Measurements from ENCODE around the gene FCSK.

The FCSK gene

GRCh38 chr16:70455910-70456309, 1.5 kb downstream of the FCSK start:
- H3K9ac ChIP-seq (ENCODE audit: low read depth, low read length), result no peak overlapping the region
- no peaks in the 10 kb centered on the region for H3K9me3 ChIP-seq (ENCODE audit: control insufficient read depth, insufficient read depth, low read length)
- H3K36me3 ChIP-seq (ENCODE audit: insufficient read depth, low read length), result no peaks in the 10 kb centered on the region
- H3K4me1 ChIP-seq (ENCODE audit: insufficient read depth, low read length), result no peaks in the 10 kb centered on the region

DNA sequence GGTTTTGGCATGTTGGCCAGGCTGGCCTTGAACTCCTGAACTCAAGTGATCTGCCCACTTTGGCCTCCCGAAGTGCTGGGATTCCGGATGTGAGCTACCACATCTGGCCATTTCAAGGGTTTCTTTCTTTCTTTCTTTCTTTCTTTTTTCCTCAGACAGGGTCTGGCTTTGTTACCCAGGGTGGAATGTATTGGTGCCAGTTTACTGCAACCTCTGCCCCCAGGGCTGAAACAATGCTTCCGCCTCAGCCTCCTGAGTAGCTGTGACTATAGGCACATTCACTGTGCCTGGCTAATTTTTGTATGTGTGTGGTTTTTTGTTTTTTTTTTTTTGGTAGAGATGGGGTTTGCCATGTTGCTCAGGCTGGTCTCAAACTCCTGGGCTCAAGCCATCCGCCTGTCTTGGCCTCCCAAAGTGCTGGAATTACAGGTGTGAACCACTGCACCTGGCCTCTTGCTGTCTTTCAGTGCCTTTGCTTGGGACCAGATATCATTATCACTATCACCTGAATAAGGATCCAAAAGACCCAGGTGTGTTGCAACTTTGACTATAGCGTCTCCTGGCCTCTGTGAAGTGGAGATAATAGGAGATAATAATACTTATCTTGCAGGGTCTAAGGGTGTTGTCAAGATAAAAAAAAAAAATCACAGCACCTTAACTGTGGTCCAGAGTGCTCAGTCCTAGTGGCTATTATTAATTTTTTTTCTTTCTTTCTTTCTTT, 3.2 kb downstream of the FCSK start:
- no peaks in the 10 kb centered on the region for H3K36me3 ChIP-seq (ENCODE audit: insufficient read depth, low read length)
- H3K4me1 ChIP-seq (ENCODE audit: insufficient read depth, low read length), result no peaks in the 10 kb centered on the region; the same call in 1 of the 2 replicates
- no peaks in the 10 kb centered on the region for H3K9me3 ChIP-seq (ENCODE audit: control insufficient read depth, insufficient read depth, low read length)
- H3K9ac ChIP-seq (ENCODE audit: low read depth, low read length), result no peak overlapping the region

GRCh38 chr16:70460737-70461261, 6.4 kb downstream of the FCSK start:
- Histone ChIP-seq H3K4me1 (ENCODE audit: insufficient read depth, low read length) (no peaks in the 10 kb centered on the region; the same call in 1 of the 2 replicates), H3K36me3 (ENCODE audit: insufficient read depth, low read length) (no peaks in the 10 kb centered on the region; the same call in 1 of the 2 replicates), H3K9me3 (ENCODE audit: control insufficient read depth, insufficient read depth, low read length) (no peaks in the 10 kb centered on the region), H3K9ac (ENCODE audit: low read depth, low read length) (no peak overlapping the region)

GRCh38 chr16:70463235-70463634, 8.8 kb downstream of the FCSK start:
- no peaks in the 10 kb centered on the region; the same call in 1 of the 2 replicates for H3K4me1 ChIP-seq (ENCODE audit: insufficient read depth, low read length)
- H3K36me3 ChIP-seq (ENCODE audit: insufficient read depth, low read length), result no peaks in the 10 kb centered on the region; the same call in 1 of the 2 replicates
- H3K9me3 ChIP-seq (ENCODE audit: control insufficient read depth, insufficient read depth, low read length), result no peaks in the 10 kb centered on the region
- no peak overlapping the region for H3K9ac ChIP-seq (ENCODE audit: low read depth, low read length)

DNA sequence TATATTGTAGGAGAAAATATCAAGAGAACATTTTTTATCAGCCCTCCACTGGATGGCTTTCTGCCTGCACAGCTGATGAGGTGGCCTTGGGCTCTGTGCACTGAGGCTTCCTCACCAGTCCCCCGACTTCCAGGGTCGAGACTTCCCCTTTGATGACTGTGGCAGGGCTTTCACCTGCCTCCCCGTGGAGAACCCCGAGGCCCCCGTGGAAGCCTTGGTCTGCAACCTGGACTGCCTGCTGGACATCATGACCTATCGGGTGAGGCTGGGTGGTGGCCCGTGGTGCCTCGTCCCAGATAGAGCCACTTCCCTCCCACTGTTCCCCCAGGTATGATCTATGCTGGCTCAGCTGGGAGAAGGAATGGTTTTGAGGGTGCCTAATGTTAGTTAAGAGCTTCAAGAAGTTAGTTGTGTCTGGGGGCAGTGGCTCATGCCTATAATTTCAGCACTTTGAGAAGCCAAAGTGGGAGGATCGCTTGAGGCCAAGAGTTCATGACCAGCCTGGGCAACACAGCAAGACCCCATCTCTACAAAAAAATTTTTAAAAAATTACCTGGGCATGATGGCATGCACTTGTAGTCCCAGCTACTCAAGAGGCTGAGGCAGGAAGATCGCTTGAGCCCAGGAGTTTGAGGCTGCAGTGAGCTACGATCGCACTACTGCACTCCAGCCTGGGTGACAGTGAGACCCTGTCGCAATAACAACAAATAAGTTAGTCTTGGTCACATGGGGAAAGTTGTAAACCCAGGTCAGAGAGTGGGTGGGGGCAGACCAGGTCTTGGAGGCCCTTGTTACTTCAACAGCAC, 11.8 kb downstream of the FCSK start:
- H3K9me3 ChIP-seq (ENCODE audit: control insufficient read depth, insufficient read depth, low read length), result no peaks in the 10 kb centered on the region

GRCh38 chr16:70466805-70467076, 12.3 kb downstream of the FCSK start:
- no peaks in the 10 kb centered on the region; the same call in 1 of the 2 replicates for H3K36me3 ChIP-seq (ENCODE audit: insufficient read depth, low read length)
- no peaks in the 10 kb centered on the region for H3K9me3 ChIP-seq (ENCODE audit: control insufficient read depth, insufficient read depth, low read length)
- H3K4me1 ChIP-seq (ENCODE audit: insufficient read depth, low read length), result no peaks in the 10 kb centered on the region
- H3K9ac ChIP-seq (ENCODE audit: low read depth, low read length), result no peak overlapping the region

More for the DNA sequence above, 11.8 kb downstream of the FCSK start:
- H3K9ac ChIP-seq (ENCODE audit: low read depth, low read length), result no peak overlapping the region
- H3K36me3 ChIP-seq (ENCODE audit: insufficient read depth, low read length), result no peaks in the 10 kb centered on the region; the same call in 1 of the 2 replicates
- H3K4me1 ChIP-seq (ENCODE audit: insufficient read depth, low read length), result no peaks in the 10 kb centered on the region; the same call in 1 of the 2 replicates

- Histone ChIP-seq H3K36me3 (ENCODE audit: insufficient read depth, low read length) (no peaks in the 10 kb centered on the region; the same call in 1 of the 2 replicates), H3K4me1 (ENCODE audit: insufficient read depth, low read length) (no peaks in the 10 kb centered on the region), H3K9me3 (ENCODE audit: control insufficient read depth, insufficient read depth, low read length) (no peaks in the 10 kb centered on the region), H3K9ac (ENCODE audit: low read depth, low read length) (no peak overlapping the region)
Measured at GRCh38 chr16:70467113-70467512, 12.7 kb downstream of the FCSK start.

- Histone ChIP-seq H3K4me1 (ENCODE audit: insufficient read depth, low read length) (no peaks in the 10 kb centered on the region), H3K36me3 (ENCODE audit: insufficient read depth, low read length) (no peaks in the 10 kb centered on the region; the same call in 1 of the 2 replicates), H3K9me3 (ENCODE audit: control insufficient read depth, insufficient read depth, low read length) (no peaks in the 10 kb centered on the region), H3K9ac (ENCODE audit: low read depth, low read length) (no peak overlapping the region)
Measured at GRCh38 chr16:70467608-70468007, 13.2 kb downstream of the FCSK start.

- no peaks in the 10 kb centered on the region for H3K4me1 ChIP-seq (ENCODE audit: insufficient read depth, low read length)
- H3K9me3 ChIP-seq (ENCODE audit: control insufficient read depth, insufficient read depth, low read length), result no peaks in the 10 kb centered on the region
- no peaks in the 10 kb centered on the region; the same call in 1 of the 2 replicates for H3K36me3 ChIP-seq (ENCODE audit: insufficient read depth, low read length)
- no peak overlapping the region for H3K9ac ChIP-seq (ENCODE audit: low read depth, low read length)
Measured at GRCh38 chr16:70468776-70469525, 14.6 kb downstream of the FCSK start.

GRCh38 chr16:70470141-70470926, 15.9 kb downstream of the FCSK start:
- H3K9ac ChIP-seq (ENCODE audit: low read depth, low read length), result no peak overlapping the region
- H3K36me3 ChIP-seq (ENCODE audit: insufficient read depth, low read length), result no peaks in the 10 kb centered on the region
- no peaks in the 10 kb centered on the region; the same call in 1 of the 2 replicates for H3K4me1 ChIP-seq (ENCODE audit: insufficient read depth, low read length)
- H3K9me3 ChIP-seq (ENCODE audit: control insufficient read depth, insufficient read depth, low read length), result no peaks in the 10 kb centered on the region

GRCh38 chr16:70470927-70471341, 16.5 kb downstream of the FCSK start:
- H3K9ac ChIP-seq (ENCODE audit: low read depth, low read length), result no peak overlapping the region
- H3K36me3 ChIP-seq (ENCODE audit: insufficient read depth, low read length), result no peaks in the 10 kb centered on the region
- no peaks in the 10 kb centered on the region; the same call in 1 of the 2 replicates for H3K4me1 ChIP-seq (ENCODE audit: insufficient read depth, low read length)
- H3K9me3 ChIP-seq (ENCODE audit: control insufficient read depth, insufficient read depth, low read length), result no peaks in the 10 kb centered on the region

- no peak overlapping the region for H3K9ac ChIP-seq (ENCODE audit: low read depth, low read length)
- no peaks in the 10 kb centered on the region for H3K36me3 ChIP-seq (ENCODE audit: insufficient read depth, low read length)
- H3K9me3 ChIP-seq (ENCODE audit: control insufficient read depth, insufficient read depth, low read length), result no peaks in the 10 kb centered on the region
- H3K4me1 ChIP-seq (ENCODE audit: insufficient read depth, low read length), result peaks cover 8% of the 10 kb centered on the region; the same call in 1 of the 2 replicates
Measured at GRCh38 chr16:70472786-70473433, 18.5 kb downstream of the FCSK start.

Data from ES-I3 (cell line).